ENCODE measurements around the gene ALOX5AP.

The ALOX5AP gene

DNA sequence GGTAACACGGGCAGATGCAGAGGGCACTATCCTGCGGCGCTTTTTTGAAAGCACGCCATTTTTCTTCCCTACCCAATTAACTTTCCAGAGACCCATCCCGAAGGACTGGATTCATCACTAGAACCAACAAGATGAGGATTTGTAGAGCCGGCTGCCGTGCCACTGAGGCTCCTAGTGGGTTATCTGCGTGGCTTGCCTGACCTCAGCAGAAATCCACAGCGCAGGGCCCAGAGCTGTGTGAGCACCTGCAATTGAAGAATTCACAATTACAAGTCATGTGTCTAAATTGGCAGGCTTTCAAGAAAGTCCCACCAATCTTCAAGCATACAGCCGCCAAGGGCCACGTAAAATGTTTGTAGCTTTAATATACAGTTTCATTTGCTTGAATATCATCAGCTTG is 75.5 kb downstream of the ALOX5AP start:
- TF ChIP-seq, protein P1, sequence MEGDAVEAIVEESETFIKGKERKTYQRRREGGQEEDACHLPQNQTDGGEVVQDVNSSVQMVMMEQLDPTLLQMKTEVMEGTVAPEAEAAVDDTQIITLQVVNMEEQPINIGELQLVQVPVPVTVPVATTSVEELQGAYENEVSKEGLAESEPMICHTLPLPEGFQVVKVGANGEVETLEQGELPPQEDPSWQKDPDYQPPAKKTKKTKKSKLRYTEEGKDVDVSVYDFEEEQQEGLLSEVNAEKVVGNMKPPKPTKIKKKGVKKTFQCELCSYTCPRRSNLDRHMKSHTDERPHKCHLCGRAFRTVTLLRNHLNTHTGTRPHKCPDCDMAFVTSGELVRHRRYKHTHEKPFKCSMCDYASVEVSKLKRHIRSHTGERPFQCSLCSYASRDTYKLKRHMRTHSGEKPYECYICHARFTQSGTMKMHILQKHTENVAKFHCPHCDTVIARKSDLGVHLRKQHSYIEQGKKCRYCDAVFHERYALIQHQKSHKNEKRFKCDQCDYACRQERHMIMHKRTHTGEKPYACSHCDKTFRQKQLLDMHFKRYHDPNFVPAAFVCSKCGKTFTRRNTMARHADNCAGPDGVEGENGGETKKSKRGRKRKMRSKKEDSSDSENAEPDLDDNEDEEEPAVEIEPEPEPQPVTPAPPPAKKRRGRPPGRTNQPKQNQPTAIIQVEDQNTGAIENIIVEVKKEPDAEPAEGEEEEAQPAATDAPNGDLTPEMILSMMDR (IDR thresholded peaks at IDR 0.05; ENCODE audit: unreplicated experiment in 3 of 3), result no peak
- peaks cover 9% of the 10 kb centered on the region for H3K4me1 Mint-ChIP-seq
- H3K27me3 Mint-ChIP-seq (ENCODE audit: low read depth), result peaks cover 5% of the 10 kb centered on the region
- H3K9me3 Mint-ChIP-seq, result no peaks in the 10 kb centered on the region
- H3K4me3 Mint-ChIP-seq, result no peak overlapping the region
- H3K27ac Mint-ChIP-seq, result no peak overlapping the region
- no peaks in the 10 kb centered on the region for H3K36me3 Mint-ChIP-seq (ENCODE audit: low read depth)
